GM12878 (cell line): ENCODE data around the gene SOX9. TPM values are rescaled to one million over a fixed set of nuclear protein-coding genes. Genes with fewer than 3 reads are reported as not detected.

Experiments
- ATAC-seq: fragments of 200-7000 bp; cut with Tn5 transposase; 3 replicates; pipeline ENCODE4 v1.9.1; 2020; ENCODE audit warnings: mild to moderate bottlenecking, moderate library complexity
- BruUV-seq: library from RNA; stranded (reverse); fragments of 400-500 nt; replicated peaks from 2 replicates; lab custom pipeline; 2021; lab: Mats Ljungman, UMichigan
- CTCF ChIA-PET: fragments of 300-600 bp; sonication (Branson Sonifier 250); formaldehyde crosslinking; extraction: SDS; loops from one replicate; lab custom pipeline; 2021; ENCODE audit warnings: inconsistent platforms; lab: Yijun Ruan, JAX
- POLR2A ChIA-PET: fragments of 350-600 bp; formaldehyde crosslinking; extraction: SDS; loops from one replicate; lab custom pipeline; 2021; ENCODE audit warnings: inconsistent platforms; lab: Charles Lee
- RAD21 ChIA-PET: fragments of 300-600 bp; sonication (Branson Sonifier 250); formaldehyde crosslinking; loops from one replicate; lab custom pipeline; 2023; ENCODE audit warnings: antibody characterized with exemption; ENCODE audit not compliant: unreplicated experiment; lab: Charles Lee
- SMC1A ChIA-PET: fragments of 300-600 bp; sonication (Branson Sonifier 250); formaldehyde crosslinking; loops from one replicate; lab custom pipeline; 2023; ENCODE audit not compliant: unreplicated experiment, uncharacterized antibody; lab: Charles Lee
- DNase-seq: peaks from one replicate; pipeline ENCODE4 v3.0.0-alpha.2; 2011; ENCODE audit warnings: low read depth, low spot score
- FAIRE-seq: peaks from 3 replicates; lab custom pipeline; 2011; peaks lifted over from hg19 to GRCh38; lab: Jason Lieb, UNC
- H2AFZ ChIP-seq: 2 replicates; pipeline ENCODE4 v1.6.0; 2011; ENCODE audit warnings: low read depth, low read length, control low read depth; ENCODE audit not compliant: control insufficient read depth
- H3K27ac ChIP-seq: 2 replicates; pipeline ENCODE4 v1.5.1; 2011; ENCODE audit warnings: control low read depth; ENCODE audit not compliant: control insufficient read depth, insufficient read depth
- H3K27me3 ChIP-seq, 2 experiments: replicated peaks in 1 of 2; 2 replicates each; pipeline versions ENCODE4 v1.6.0 to v1.6.1; 2011; ENCODE audit warnings: low read length in 1 of 2; ENCODE audit not compliant: control insufficient read depth in 2 of 2, insufficient read depth in 2 of 2
- H3K36me3 ChIP-seq, 2 experiments: 2 replicates each; pipeline ENCODE4 v1.5.1; 2011; ENCODE audit warnings: low read length in 1 of 2; ENCODE audit not compliant: control insufficient read depth in 2 of 2, insufficient read depth in 2 of 2
- H3K4me1 ChIP-seq: 2 replicates; pipeline ENCODE4 v1.6.1; 2011; ENCODE audit warnings: mild to moderate bottlenecking, low read length, moderate library complexity, mixed read lengths; ENCODE audit not compliant: control insufficient read depth, insufficient read depth
- H3K4me2 ChIP-seq: 2 replicates; pipeline ENCODE4 v1.6.0; 2011; ENCODE audit warnings: control low read depth; ENCODE audit not compliant: control insufficient read depth, insufficient read depth
- H3K4me3 ChIP-seq: fragments of 200-600 bp; sonication (generic); 2 replicates; pipeline ENCODE4 v1.5.1; 2016
- H3K79me2 ChIP-seq: 2 replicates; pipeline ENCODE4 v1.6.0; 2011; ENCODE audit warnings: low read length; ENCODE audit not compliant: control insufficient read depth, insufficient read depth
- H3K9ac ChIP-seq: 2 replicates; pipeline ENCODE4 v1.8.0; 2011; ENCODE audit warnings: low read length, control low read depth, mixed read lengths; ENCODE audit not compliant: control insufficient read depth, insufficient read depth
- H3K9me3 ChIP-seq: replicated peaks from 3 replicates; pipeline ENCODE4 v1.5.1; 2011; ENCODE audit warnings: mild to moderate bottlenecking, low read length; ENCODE audit not compliant: control insufficient read depth, insufficient read depth
- H4K20me1 ChIP-seq: 2 replicates; pipeline ENCODE4 v1.6.0; 2011; ENCODE audit not compliant: control insufficient read depth, insufficient read depth
- ATF3 ChIP-seq: IDR thresholded peaks from 2 replicates; pipeline ENCODE4 v1.6.1; 2011; ENCODE audit warnings: low read depth, mild to moderate bottlenecking, low read length, moderate library complexity, borderline replicate concordance; ENCODE audit errors: extremely low read depth
- FOS ChIP-seq: IDR thresholded peaks from 3 replicates; pipeline ENCODE4 v1.6.1; 2011; ENCODE audit warnings: borderline replicate concordance; ENCODE audit not compliant: insufficient read length; ENCODE audit errors: extremely low read depth
- HDAC2 ChIP-seq: fragments of 200-600 bp; sonication (generic); IDR thresholded peaks from 2 replicates; pipeline ENCODE4 v1.6.1; 2017
- IRF3 ChIP-seq: fragments of 450-650 bp; IDR thresholded peaks from 2 replicates; pipeline ENCODE4 v1.6.1; 2014; ENCODE audit warnings: mild to moderate bottlenecking
- IRF5 ChIP-seq: fragments of 450-650 bp; IDR thresholded peaks from 2 replicates; pipeline ENCODE4 v1.6.1; 2017; ENCODE audit warnings: borderline replicate concordance
- JUNB ChIP-seq: IDR thresholded peaks from 2 replicates; pipeline ENCODE4 v1.6.1; 2016; ENCODE audit warnings: antibody characterized with exemption, mild to moderate bottlenecking
- JUND ChIP-seq: IDR thresholded peaks from 2 replicates; pipeline ENCODE4 v1.6.1; 2012; ENCODE audit warnings: low read depth, mild to moderate bottlenecking, low read length, improper control_type of control experiment, moderate library complexity
- MTA2 ChIP-seq: fragments of 450-650 bp; IDR thresholded peaks from 2 replicates; pipeline ENCODE4 v1.6.1; 2016; ENCODE audit warnings: low read depth, mild to moderate bottlenecking, moderate library complexity
- NR2C1 ChIP-seq: fragments of 450-650 bp; IDR thresholded peaks from 2 replicates; pipeline ENCODE4 v1.6.1; 2017; ENCODE audit warnings: antibody characterized with exemption, mild to moderate bottlenecking, moderate library complexity
- NR2C2 ChIP-seq: IDR thresholded peaks from 2 replicates; pipeline ENCODE4 v1.6.1; 2011; ENCODE audit warnings: borderline replicate concordance, low read depth; ENCODE audit not compliant: control insufficient read depth, insufficient read length
- NR2F1 ChIP-seq: fragments of 450-650 bp; conservative IDR thresholded peaks from 2 replicates; pipeline ENCODE4 v1.6.1; 2017; ENCODE audit warnings: mild to moderate bottlenecking
- RAD51 ChIP-seq: fragments of 450-650 bp; IDR thresholded peaks from 2 replicates; pipeline ENCODE4 v1.6.1; 2016; ENCODE audit warnings: moderate library complexity, mild to moderate bottlenecking, inconsistent platforms
- RCOR1 ChIP-seq: conservative IDR thresholded peaks from 2 replicates; pipeline ENCODE4 v1.6.1; 2012; ENCODE audit warnings: low read depth, low read length, improper control_type of control experiment
- RUNX3 ChIP-seq: IDR thresholded peaks from 2 replicates; pipeline ENCODE4 v1.6.1; 2012; ENCODE audit warnings: low read length, inconsistent platforms
- SIN3A ChIP-seq: IDR thresholded peaks from 2 replicates; pipeline ENCODE4 v1.6.1; 2012; ENCODE audit warnings: low read depth, low read length, improper control_type of control experiment
- SMAD5 ChIP-seq: IDR thresholded peaks from 2 replicates; pipeline ENCODE4 v1.6.1; 2016; ENCODE audit warnings: antibody characterized with exemption, low read depth
- ZNF592 ChIP-seq: fragments of 450-650 bp; IDR thresholded peaks from 2 replicates; pipeline ENCODE4 v1.6.1; 2017; ENCODE audit warnings: mild to moderate bottlenecking, moderate library complexity
- ZSCAN29 ChIP-seq: fragments of 450-650 bp; IDR thresholded peaks from 2 replicates; pipeline ENCODE4 v1.6.1; 2017; ENCODE audit warnings: mild to moderate bottlenecking, moderate library complexity
- WGBS: methylation state at CpG from one replicate; pipeline ENCODE4 v1.1.6; 2016; ENCODE audit warnings: low lambda C conversion rate; ENCODE audit not compliant: insufficient replicate concordance, insufficient coverage; ENCODE audit errors: missing lambda C conversion rate; 5-methylcytosine and 5-hydroxymethylcytosine counted together
- in situ Hi-C: fragments of 300-500 bp; cut with MboI; formaldehyde crosslinking; loops from 9 replicates; pipeline ENCODE4 v1.14.3; 2018; ENCODE audit warnings: mixed read lengths
- intact Hi-C: fragments of 100-400 bp; cut with micrococcal nuclease; formaldehyde crosslinking; loops from one replicate; pipeline ENCODE4 v1.14.2; 2022; ENCODE audit not compliant: unreplicated experiment
- polyA plus RNA-seq, 11 experiments: library from polyadenylated mRNA; depleted of rRNA in 4 of 11; unstranded in 6 of 11; stranded (reverse) in 5 of 11; fragments of >200 nt; fragmentation: Nextera tagmentation in 4 of 11; fragmentation: Illumina TruSeq in 1 of 11; extraction: Ambion mirVana in 4 of 11; extraction: Trizol in 1 of 11; gene quantifications; 1 replicate in 1 of 11; 2 replicates in 10 of 11; pipeline versions ENCODE4 v1.2.1 to v1.2.3, GENCODE V29; 2011 to 2016; ENCODE audit warnings: inconsistent platforms in 2 of 11, missing spikeins in 2 of 11, low read depth in 1 of 11
- total RNA-seq, 4 experiments: library from RNA; depleted of rRNA in 3 of 4; stranded (reverse); fragments of >200 nt in 3 of 4; fragmentation: Illumina TruSeq in 1 of 4; extraction: Trizol in 1 of 4; gene quantifications; 2 replicates each; pipeline versions ENCODE4 v1.2.1 to v1.2.3, GENCODE V29; 2013 to 2021

The SOX9 gene
- total and polyA plus RNA-seq, 10 of the 15 experiments (the other 5 are each of a cell fraction or from before 2014, with no cell fraction given), result 1.2 to 19.0 (median 5.5) TPM

- Histone ChIP-seq H3K4me2 (no peak overlapping the region), H2AFZ (no peak overlapping the region), H3K9ac (no peak overlapping the region), H3K36me3 (no peaks in the 10 kb centered on the region), H3K79me2 (no peaks in the 10 kb centered on the region), H3K27me3 (no peaks in the 10 kb centered on the region), H3K9me3 (no peaks in the 10 kb centered on the region; the same call in 2 of the 3 replicates), H3K27ac (no peak overlapping the region), H3K4me1 (no peaks in the 10 kb centered on the region), H4K20me1 (no peaks in the 10 kb centered on the region), H3K4me3 (no peak overlapping the region)
- DNase-seq (no peak), FAIRE-seq (no peak), ATAC-seq (no peak)
- SMC1A ChIA-PET, result interaction anchor here (0.8 to 1.9 kb wide), 3 partner anchors 13 to 211 kb away, joined by 3 to 5 read pairs (median 3); no protein-coding TSS in a partner anchor
- TF ChIP-seq NR2F1 (no peak), JUNB (no peak), FOS (no peak), ZNF592 (no peak), RCOR1 (no peak), RAD51 (no peak), NR2C2 (no peak), IRF5 (no peak), SMAD5 (no peak), NR2C1 (no peak), MTA2 (no peak), SIN3A (no peak), ZSCAN29 (no peak), JUND (no peak), HDAC2 (no peak), RUNX3 (no peak), IRF3 (no peak), ATF3 (no peak)
- no TSS peak for BruUV-seq
- intact Hi-C loops (no loop called here), in situ Hi-C loops (no loop called here)
- WGBS, result 46% methylated on average over 9 of the region's 9 CpGs
- POLR2A ChIA-PET, result no interaction called here
- CTCF ChIA-PET, result no interaction called here
- RAD21 ChIA-PET, result interaction anchor here (1.3 kb wide), 1 partner anchor 17 kb away, joined by 3 read pairs; the partner anchor contains the start of gene SOX9
Measured at GRCh38 chr17:72137161-72137560, 16.3 kb downstream of the SOX9 start.
